ENCODE results near the gene CRMP1.

GRCh38 chr4:5842456-5842855, 50.4 kb downstream of the CRMP1 start:
- TF ChIP-seq EZH2phosphoT487 (IDR thresholded peaks at IDR 0.05; ENCODE audit: borderline replicate concordance) (no peak), CTCF (conservative IDR thresholded peaks at IDR 0.05; ENCODE audit: low read length) (no peak)

Data from Loucy (cell line).